NCI-H2227 (cell line): ENCODE measurements around the gene HIVEP3.

Source experiments
- DNase-seq: peaks from one replicate; lab custom pipeline; 2025; ENCODE audit not compliant: unreplicated experiment; lab: John Stamatoyannopoulos, UW

The HIVEP3 gene

DNA sequence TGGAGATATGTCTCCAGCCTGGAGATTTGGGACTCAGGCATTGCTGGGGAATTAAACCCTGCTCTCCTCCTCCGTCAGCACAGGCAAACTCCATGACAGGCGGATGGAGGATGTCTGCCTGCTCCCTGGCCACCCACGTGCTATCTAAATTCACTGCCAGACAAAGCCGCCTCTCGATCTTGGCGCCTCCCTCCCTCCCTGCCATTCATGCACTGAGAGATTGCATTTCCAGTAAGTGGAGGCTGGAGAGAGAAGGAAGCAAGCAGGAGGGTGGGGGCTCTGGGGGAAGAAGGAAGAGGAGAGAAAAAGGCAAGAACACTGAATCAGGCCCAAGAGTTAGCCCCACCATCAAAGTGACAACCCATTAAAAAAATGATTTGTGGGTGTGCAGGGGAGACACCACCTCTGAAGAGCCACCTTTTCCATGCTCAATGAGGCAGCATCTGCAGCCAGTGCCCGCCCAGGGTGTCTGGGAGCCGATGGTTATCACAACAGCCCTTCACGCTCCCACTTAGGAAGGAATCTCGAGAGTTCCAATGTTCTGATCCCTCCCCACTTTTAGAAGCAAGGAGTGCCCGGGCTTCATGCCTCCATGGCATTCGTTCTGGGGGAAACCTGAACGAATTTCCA lies 183.0 kb downstream of the HIVEP3 start:
- DNase-seq, result peak; percentile 56

DNA sequence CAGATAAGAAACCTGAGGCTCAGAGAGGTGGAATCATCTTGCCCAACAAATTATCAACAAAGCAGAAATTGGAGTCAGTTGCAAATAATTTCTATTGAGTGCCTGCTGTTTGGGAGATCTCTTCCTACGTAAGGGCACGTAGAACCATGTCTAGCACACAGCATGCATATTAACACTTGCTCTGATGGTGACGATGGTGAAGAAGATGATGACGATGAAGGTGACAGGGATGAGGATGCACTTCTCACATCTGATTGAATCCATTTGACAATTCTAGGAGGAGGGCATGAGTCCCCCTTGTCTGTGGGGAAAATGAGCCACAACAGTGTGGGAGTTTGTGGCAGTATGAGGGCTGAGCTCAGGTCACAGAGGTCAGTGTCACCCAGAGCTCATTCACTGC lies 183.6 kb downstream of the HIVEP3 start:
- no peak for DNase-seq

DNA sequence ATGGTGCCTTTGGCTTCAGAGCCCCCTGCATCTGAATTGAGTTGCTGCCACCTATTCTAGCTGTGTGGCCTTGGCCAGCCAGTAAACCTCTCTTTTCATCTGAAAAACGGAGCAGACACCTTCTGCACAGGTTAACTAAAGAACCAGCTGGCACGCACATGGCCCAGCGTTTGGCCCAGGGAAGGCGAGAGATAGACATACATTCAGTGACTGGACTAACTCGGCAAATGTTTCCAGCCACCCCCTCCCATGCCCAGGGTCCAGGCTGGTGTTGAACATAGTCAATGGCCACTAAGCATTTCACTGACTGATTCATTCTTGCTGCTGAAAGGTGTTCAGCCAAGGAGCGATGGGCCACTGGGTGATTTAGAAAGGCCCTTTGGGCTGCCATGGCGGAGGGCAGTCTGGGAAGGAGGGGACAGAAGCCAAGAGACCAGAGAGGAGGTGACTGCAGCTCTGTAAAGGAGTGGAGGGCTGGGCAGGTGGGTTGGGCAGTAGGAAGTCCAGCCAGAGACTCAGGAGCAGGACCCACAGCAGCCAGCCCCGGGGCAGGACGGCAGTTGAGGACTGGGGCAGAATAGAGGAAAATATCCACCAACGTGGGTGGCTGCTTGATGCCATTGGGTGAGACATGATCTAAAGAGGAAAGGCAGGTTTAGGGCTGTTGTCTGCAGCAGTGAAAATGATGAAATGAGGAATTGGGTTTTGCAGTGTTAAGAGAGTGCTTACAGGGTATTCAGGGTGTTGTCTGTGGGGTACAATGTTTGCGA lies 184.3 kb downstream of the HIVEP3 start:
- DNase-seq, result no peak

DNA sequence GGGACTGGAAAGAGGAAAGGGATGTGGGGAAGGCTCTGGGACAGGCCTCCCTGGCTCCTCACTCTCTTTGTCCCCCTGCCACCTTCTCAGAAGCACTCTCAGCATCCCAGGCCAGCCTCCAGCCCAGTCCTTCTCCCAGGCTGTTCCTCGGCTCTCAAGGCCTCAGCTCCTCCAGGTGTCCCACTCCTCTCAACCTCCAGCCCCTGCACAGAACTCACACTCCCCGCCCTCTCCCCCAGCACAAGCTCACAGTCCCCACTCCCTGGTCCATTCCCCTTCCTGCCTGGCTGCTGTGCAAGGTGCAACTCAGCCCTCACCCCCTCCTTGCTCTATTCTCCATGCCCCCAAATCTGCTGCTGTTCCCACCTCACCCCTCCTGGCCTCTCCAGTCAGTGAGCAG lies 185.0 kb downstream of the HIVEP3 start:
- DNase-seq, result no peak

DNA sequence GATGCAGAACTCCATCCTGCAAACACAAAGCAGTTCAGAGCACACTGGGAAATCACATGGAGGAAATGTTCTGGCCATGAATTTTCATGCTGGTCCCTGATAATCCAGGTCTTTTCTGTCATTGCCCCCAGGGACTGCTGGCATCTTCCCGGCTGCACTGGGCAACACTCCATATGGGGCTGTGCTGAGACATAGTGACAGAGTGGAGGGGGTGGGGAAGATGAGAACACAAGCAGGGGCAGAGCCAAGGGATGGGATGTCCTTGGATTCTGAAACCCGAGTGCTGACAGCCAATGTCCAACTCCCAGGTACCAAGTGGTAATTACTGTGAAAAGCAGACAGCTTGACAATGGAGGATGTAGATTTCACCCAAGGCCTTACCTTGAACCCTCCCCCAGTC lies 185.7 kb downstream of the HIVEP3 start:
- DNase-seq, result no peak

DNA sequence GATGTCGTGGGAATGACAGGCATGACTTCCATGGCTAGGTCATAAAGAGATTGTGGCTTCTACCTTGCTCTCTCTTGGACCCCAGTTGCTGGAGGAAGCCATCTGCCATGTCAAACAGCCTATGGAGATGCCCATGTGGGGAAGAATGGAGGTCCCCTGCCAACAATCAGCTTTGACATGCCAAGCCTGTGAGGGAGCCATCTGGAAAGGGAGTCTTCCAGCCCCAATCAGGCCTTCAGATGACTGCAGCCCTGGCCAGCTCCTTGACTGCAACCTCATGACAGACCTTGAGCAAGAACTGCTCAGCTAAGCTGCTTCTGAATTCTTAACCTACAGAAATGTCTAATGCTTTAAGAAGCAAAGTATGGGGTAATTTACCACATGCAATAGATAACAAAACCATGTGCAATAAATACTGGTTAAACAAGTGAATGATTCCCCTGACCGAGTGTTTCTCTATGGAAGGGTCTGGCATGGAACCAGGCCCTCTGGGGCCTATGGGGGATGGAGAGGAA lies 187.1 kb downstream of the HIVEP3 start:
- DNase-seq, result no peak

DNA sequence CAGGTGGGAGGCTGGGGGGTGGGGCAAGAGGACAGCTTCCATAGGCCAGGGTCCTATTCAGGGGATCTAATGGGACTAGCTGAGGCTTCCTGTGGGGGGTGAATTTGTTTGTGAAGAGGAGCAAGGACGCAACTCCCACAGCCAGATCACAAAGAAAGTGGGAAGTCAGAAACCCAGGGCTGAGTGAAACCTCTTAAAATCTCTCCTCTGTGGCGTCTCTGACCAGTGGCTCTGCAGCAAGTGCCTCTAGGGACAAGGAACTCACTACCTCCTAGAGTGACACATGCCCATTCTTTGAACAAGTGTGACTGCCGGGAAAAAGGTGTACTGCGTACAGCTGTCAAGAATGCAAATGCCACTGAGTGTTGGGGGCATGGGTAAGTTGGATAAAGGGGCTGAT lies 187.9 kb downstream of the HIVEP3 start:
- DNase-seq, result no peak

DNA sequence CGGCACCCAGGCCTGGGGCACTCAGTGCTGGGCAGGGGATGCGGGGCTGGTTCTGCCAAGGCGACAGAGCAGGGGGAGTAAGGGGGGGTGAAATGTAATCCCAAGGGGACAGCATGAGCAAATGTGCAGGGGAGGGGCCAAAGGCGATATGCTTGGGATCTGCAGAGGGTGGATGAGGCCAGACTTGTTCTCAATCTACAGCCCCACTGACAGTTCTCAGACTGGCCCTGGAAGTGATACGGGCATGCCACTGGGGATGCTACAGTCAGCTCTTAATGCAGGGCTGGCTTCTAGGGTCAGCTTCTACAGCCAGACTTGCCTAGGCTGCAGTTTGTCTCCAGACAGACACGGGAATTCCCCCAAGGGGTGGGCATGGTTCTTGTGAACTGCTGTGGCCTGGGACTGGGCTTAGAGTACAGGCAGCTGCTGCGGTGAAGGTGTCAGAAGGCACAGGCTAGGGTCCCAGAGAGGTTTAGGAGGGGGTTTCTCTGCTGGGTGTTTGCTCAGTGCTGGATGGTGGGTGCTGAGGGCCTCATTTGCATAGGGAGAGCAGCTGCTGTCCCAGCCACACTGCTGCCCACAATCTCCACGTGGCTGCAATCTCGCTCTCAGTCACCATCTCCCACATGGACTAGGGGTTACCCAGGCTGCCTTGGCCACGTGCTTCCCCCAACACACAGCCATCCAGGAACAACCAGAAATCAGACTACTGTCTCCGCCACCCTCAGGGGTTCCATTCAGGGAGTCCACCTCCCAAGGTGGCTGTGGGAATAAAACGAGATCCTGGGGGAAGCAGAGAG lies 190.1 kb downstream of the HIVEP3 start:
- no peak for DNase-seq

DNA sequence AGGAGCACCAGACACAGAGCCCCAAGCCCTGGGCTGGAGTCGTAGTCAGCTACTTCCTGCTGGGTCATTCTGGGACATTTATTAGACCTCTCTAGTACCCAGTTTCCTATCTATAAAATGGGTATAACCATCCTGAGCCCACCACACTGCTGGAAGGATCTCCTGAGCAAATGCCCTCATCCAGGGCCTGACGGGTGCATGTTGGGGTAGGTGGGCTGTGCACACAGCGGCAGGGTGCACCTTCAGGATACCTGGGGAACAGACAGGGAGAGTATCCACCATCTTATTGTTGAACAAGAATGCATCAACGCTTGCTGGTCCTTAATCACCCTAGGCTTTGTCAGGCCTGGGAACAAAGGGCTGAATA lies 191.0 kb downstream of the HIVEP3 start:
- no peak for DNase-seq

DNA sequence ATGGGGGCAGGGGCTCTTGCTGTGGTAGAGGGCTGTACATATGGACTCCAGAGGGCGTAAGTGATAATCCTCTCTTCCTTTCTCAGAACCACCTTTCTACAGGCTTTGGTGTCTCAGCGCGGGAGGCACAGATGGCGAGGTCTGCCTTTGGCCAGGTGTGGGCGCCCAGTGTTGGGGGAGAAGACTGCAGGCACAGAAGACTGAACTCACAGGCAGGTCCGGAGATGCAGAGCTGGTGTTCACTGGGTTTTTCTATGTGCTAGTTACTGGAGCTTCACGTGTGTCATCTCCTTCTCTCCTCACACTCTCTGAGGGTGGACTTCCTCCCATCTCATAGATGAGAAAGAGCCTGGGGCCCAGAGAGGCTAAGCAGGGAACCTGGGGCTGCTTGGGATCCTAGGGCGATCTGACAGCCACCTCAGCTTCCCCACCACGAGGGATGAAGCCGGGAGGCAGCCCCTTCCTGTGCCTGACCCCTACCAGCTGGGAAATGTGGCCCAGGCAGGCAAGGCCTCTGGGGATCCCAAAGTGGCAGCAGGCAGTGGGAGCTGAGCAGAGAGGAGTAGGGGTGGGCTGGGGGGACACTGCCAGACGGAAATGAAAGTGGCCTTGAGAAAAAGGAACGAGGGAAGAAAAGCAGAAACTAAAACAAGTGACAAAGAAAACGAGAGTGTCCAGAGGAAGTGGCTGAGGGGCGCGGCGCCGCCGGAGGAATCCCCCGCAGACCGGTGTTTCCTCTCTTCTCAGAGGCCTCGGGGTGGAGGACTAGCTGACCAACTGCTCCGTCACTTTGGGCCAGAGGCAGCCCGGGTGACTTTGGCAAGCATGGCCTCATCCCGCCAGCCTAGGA lies 191.6 kb downstream of the HIVEP3 start:
- no peak for DNase-seq

DNA sequence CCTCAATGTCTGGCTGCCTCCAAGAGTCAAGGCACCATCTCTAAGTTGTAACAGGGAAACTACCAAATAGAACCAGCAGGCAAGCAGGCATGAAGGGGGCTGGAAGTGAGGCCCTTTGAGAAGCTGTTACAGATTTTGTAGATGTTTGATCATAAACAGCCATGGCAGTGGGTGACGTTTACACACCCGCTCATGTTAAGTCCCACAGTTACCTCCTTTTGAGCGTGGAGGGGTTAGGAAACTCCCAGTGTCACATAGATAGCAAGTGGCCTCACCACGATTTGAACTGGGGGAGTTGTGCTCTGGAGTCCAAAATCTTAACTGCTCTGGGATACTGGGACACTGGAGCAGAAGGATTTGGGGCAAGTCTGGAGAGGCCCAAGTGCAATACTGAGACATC lies 192.4 kb downstream of the HIVEP3 start:
- no peak for DNase-seq

DNA sequence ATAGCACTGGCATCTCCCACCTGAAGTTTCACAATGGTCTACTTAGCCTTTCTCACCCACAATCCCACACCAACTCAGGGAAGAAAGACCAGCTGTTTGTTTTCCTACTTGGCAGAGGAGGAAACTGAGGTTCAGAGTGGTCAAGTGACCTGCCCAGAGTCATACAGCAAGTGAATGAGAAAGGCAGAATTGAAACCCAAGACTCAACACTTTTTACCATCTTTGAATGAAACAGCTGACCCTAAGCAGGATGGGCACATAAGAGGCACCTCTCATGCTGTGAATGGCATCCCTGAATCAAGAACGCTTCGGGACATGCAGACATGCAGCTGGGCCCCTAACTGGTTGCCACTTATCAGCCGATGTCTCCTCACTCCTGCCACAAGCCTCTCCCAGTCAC lies 193.8 kb downstream of the HIVEP3 start:
- DNase-seq, result no peak

DNA sequence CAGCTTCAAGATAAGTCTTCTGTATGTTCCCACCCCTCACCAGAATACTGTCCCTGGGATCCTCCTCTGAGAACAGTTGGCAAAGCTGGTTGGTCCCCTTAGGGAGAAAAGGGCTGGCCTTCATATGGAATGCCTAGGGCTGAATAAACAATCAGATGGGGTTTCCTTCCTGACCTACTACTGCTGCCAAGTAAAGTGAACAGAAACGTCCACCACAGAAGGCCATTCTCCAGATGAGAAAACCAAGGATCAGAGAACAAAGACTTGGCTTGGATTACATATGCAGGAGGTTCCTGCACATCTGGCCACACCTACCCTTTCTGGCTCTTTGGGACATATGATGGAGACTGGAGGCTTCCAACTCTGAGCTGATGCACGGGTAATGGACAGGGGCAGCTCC lies 194.5 kb downstream of the HIVEP3 start:
- no peak for DNase-seq

DNA sequence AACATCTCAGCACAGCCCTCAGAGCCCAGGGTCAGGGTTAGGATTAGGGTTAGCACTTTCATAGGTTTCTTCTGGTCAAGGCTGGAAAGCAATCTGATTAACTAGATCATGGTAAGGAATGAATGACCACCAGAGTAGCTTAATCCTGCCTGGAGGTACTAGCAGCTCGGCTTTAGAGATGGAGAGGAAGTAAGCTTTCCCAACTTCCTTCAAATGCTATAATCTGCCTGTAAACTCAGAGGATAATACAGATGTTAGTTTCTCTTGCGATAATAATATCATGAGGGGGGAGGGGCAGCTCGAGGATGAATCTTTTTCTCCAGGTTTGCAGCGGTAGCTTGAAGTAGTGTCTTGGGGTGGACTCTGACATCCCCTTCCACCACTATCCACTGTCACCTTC lies 194.9 kb downstream of the HIVEP3 start:
- DNase-seq, result no peak

DNA sequence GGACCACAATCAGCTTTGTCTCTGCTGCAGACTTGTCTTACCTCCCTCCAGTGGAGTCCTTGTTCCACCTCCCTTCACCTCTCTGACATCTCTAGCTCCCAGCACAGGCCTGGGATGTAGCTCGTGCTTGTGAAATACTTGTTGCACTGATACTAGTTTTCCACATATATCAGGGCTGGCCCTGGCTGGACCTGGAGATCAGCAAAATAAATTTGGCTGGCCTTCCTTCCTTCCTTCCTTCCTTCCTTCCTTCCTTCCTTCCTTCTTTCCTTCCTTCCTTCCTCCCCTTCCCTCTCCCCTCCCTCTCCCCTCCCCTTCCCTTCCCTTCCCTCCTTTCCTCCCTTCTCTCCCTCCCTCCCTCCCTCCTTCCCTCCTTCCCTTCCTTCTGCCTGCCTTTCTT lies 196.5 kb downstream of the HIVEP3 start:
- DNase-seq, result no peak

DNA sequence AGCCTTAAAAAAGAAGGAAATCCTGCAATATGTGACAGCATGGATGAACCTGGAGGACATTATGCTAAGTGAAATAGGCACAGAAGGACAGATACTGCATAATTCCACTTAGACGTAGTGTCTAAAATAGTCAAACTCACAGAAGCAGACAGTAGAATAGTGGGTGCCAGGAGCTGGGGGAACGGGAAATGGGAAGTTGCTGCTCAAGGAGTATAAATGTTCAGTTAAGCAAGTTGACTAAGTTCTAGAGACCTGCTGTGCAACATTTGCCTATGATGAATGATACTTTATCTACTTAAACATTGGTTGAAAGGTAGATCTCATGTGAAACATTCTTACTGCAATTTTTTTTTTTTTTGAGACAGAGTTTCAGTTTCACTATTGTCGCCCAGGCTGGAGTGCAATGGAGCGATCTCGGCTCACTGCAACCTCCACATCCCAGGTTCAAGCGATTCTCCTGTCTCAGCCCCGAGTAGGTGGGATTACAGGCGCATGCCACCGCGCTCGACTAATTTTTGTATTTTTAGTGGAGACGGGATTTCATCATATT lies 197.8 kb downstream of the HIVEP3 start:
- DNase-seq, result no peak

DNA sequence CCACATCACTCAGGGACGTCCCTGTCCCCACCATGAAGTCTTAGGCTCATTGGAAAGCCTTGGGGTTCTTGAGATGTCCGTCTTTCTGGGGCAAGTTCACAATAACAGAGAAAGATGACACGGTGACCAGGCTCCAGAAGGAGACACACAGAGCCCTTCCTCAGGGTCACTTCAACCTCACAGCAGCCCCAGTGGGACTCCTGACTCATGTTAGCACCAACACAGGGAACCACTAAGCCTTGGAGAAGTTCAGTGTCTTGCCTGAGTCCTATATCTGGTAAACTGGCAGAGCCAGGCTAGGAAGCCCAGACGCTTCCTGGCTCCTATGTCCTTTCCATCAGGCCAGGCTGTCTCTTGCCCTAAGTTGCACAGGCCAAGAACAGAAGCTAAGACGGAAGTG lies 199.1 kb downstream of the HIVEP3 start:
- no peak for DNase-seq

DNA sequence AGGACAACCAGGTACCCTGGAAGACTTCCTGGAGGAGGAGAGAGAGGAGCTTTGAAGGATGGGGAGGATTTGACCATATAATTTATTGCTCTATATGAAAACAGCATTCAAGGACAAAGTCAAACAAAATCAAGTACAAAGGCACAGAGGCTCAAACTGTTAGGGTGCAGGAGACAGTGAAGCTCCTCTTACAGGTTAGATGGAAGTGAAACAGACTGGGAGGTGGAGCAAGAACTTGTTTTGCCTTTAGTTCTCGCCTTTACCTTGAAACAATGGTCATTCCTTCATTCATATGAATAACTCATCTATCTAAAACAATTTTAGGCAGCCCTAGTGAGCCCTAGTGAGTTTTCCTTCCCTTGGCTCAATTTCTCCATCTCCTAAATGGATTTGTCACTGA lies 199.6 kb downstream of the HIVEP3 start:
- no peak for DNase-seq

DNA sequence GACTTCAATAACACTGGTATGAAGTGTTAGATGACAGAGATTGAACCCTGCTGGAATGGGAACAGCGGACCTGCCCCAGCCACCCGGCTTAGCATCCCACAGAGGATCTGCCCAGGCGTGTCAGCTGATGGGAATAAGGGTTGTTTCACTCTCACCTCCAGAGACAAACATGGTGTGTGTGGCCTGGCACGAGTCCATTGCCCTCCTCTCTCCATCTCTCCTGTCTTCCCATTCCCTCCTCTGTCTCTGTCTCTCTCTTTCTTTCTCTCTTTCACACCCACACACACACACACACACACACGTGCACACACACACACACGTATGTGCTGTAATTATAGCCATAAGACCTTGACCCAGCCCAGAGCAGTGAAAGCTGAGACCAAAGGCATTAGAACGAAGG lies 200.2 kb downstream of the HIVEP3 start:
- DNase-seq, result no peak

DNA sequence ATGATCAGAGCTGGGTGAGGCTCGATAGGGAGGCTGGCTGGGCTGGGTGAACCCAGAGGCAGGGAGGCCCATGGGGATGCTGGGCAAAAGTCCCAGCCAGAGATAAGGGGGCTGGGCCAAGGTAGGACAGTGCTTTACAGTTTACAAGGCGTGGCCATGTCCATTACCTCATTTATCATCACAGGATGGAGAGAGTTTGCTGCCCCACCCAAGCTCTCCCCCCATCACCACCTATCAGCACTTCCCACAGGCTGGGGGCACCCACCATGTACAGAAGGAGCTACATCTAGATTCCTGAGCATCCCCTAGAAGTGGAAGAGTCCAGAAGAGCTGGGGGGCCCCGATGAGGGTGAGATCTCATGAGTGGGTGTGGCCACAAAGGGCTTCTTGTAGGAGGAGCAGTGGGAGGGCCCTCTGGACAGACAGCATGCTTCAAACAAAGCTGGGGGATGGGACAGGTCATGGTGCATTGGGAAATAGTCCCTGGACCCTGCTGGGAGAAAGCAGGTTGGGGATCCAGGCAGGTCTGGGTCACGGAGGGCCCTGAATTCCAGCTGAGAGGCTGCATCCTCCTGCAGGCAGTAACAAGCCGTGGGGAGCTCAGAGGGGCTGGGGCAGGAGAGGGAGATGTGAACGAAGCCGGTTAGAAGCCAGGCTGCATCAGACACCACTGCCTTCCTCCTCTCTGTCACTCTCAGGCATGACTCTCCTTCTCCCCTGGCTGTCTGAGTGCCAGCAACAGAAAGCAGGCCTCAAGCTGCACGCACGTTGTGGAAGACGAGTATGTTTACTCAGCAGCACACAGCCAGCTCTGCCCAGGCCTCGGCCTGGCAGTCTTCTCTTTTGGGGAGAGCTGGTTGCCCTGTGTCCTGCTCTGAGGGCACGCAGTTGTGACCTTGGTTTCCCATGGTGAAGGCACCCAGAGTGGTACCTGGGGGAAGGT lies 202.3 kb downstream of the HIVEP3 start:
- DNase-seq, result no peak
